Activated gamma-delta T cell treated with anti-CD3 and anti-CD28 coated beads, Interleukin-2, amount 50 U/mL, for 16 hours (primary cell): ENCODE data around the gene MCTP2.
"Not testable (repeated sequence)": the region's sequence is repeated elsewhere in the genome, so short reads cannot be mapped to it uniquely, and the experiment has no call there.

Experiments used
- DNase-seq: peaks from one replicate; pipeline ENCODE4 v3.0.0-alpha.2; 2020; ENCODE audit warnings: low read depth

MCTP2 gene

GRCh38 chr15:94236608-94237007 lies 5.2 kb downstream of the MCTP2 start:
- DNase-seq, result no peak

DNA sequence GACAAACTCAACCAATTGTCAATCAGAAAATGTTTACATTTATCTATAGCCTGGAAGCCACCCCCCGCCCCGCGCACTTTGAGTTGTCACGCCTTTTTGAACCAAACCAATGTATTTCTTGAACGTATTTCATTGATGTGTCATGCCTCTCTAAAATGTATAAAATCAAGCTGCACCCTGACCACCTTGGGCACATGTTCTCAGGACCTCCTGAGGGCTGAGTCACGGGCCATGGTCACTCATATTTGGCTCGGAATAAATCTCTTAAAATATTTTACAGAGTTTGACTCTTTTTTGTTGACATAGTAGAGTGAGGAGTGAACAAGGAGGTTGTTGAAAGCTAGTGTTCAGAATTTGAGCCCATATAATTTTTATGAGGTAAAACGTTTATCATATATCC lies 6.5 kb downstream of the MCTP2 start:
- DNase-seq, result no peak

- no peak for DNase-seq
These were observed 7.3 kb downstream of the MCTP2 start for GRCh38 chr15:94238539-94239118.

- DNase-seq, result no peak
These were observed 8.1 kb downstream of the MCTP2 start for GRCh38 chr15:94239474-94239873.

GRCh38 chr15:94240480-94240879 lies 9.1 kb downstream of the MCTP2 start:
- no peak for DNase-seq

DNA sequence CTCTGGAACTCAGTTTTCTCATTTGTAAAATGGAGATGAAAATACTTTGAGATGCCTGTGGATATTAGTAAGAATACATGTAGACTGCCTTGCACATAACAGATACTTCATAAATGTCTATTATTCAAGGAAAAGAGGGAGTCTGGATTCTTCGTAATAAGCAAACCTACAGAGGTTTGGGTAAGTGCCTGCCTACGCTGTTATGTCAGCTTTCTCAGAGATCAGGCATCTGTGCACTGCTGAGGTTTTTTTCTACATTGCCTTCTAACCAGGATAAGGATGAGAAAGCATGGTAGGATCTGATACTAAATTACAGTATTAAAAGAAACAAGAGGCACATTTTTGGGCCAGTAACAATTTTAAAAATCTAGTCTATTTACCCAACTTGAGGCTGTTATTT lies 10.9 kb downstream of the MCTP2 start:
- no peak for DNase-seq

DNA sequence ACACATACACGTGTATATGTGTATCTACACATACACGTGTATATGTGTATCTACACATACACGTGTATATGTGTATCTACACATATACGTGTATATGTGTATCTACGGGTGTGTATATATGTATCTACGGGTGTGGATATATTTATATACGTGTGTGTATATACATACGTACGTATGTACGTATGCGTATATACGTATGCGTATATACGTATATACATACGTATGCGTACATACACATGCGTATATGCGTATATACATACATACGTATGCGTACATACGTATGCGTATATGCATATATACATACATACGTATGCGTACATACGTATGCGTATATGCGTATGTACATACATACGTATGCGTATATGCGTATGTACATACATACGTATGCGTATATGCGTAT lies 11.6 kb downstream of the MCTP2 start:
- DNase-seq, result not testable (repeated sequence)

DNA sequence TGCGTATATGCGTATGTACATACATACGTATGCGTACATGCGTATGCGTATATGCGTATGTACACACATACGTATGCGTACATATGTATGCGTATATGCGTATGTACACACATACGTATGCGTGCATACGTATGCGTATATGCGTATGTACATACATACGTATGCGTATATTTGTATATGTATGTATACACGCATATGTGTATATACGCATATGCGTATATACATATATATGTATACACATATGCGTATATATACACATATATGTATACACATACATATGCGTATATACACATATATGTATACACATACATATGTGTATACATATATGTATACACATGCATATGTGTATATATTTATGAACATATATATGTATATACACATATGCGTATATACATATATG lies 12.1 kb downstream of the MCTP2 start:
- DNase-seq, result no peak

DNA sequence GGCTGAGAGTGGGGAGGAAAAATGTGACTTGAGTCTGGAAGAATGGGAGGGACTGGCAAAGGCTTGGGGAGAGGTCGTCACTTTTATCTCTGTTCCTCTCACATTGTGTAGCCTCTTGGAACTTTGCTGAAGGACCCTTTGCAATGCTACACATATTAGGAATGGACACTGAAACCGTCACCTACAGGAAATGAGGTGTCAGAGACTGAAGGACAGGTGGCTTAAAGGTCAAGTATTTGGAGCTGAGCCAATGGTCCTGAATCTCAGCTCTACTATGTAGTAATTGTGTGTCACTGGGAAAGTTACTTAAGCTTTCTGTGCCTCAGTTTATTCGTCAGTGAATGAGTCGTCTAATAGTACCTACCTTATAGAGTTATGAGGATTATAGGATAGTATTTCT lies 14.7 kb downstream of the MCTP2 start:
- no peak for DNase-seq

DNA sequence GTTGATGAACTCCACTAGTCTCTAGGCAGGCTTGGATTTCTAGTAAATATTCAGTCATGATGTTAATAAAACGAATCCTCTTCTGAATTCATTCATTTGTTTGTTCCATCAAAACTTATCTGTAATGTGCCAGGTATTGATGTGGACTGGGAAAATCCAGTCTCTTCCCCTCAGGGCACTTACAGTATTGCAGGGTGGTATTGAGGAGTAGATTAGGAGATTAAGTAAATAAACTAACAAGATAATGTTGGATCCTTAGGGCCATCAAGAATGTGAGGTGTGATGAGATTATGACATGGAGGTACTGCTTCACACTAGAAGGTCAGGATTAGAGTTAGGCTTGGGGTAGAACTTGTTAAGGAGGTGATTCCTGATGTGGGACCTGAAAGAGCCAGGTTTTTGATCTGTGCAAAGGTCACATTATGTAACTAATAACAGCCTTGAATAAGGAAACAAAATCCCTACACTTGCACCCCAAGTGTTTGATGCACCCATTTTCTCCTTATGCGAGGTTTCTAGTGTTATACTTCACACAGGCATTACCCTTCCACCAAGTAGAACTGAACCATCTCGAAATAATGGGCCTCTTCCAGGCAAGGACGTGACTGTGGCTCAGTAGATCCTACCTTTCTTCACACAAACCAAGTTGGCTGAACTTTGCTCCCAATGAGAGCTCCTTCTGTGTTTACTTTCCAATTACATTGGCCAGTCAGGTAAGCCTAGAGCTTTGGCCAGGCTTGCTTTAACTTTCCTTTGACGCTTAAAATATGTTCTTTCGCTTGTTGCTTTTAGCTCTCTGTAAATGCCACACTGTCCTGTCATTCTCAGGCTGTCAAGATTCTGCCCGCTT lies 16.7 kb downstream of the MCTP2 start:
- DNase-seq, result no peak

- no peak for DNase-seq
These were observed 19.4 kb downstream of the MCTP2 start for GRCh38 chr15:94250801-94251200.

- DNase-seq, result no peak
These were observed 20.9 kb downstream of the MCTP2 start for GRCh38 chr15:94252223-94252766.

DNA sequence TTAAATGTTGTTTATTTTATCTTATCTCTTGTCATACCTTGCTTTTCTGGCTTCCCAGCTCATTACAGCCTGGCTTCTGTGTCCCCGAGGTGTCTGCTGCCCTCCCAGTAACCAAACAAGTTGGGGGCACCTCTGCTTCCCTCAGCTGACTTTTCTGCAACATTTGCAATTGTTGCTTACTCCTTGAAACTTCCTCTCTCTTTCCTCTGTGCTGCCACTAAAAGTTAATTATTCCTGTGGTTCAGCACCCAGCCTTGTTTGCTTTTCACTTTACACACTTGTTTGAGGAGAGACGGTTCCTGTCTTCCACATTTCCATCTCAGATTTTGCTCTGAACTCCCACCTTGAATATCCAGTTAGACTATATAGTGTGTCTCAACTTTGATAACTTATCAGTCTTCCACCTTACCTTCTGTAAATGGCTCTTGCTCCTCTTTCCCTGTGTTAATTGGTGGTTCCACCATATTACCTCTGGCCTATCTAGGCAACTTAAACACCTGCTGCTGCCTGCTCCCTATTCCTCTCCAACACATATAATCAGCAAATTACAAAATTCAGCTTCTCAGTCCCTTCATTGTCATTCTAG lies 21.6 kb downstream of the MCTP2 start:
- DNase-seq, result no peak

DNA sequence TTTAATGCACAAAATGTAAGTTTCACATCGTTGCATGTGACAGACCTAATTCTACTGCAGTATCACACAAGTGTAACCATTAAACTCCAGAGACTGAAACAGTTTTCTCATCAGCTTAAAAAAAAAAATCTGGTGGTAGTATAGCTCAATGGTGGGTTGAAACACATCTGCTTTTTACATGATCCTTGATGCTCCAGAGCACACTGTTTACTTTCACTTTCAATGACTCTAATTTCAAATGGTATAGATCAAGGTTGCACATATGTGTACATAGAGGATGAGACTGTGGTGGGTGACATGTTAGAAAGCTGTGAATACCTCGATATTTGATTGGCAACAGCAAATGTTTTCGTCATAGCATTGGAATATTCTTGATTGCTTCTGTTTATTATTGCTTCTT lies 22.4 kb downstream of the MCTP2 start:
- no peak for DNase-seq

- DNase-seq, result no peak
These were observed 24.2 kb downstream of the MCTP2 start for GRCh38 chr15:94255540-94255939.

DNA sequence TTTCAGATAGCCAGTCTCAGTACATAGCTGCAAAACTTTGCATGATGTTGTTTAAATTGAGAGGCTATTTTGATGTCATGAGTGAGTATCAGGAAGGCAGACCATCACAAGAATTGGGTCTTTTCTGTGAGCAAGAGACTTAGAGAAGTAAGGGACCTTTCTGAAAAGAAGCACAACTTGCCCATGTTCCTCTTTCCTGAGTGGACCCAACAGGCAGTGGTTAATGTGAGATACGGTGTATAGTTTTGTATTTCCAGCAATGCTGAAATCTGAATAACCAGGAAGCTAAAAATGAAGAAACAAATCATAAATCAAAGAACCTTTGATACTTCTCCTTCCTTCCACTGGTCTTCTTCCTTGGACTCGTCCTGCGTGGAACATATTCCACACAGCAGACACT lies 25.1 kb downstream of the MCTP2 start:
- no peak for DNase-seq

- not testable (repeated sequence) for DNase-seq
These were observed 26.4 kb downstream of the MCTP2 start for GRCh38 chr15:94257776-94258175.

DNA sequence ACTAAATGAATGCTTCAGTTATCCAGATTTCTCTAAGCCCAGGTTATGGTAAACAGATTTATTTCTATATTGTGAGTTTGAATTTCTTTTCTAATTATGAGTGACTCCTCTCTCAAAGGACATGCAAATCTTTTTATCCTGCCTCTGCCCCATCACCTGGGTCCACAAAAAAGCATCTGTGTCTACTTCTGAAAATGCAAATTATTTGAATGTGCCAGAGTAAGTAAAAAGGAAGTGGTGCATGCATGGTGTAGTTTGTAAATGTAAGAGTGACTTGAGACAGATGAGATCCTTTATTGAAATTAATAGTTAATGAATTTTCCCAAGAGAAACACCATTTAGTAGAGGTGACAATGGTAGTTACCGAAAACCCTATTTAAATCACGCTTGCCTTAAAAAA lies 26.9 kb downstream of the MCTP2 start:
- DNase-seq, result no peak

DNA sequence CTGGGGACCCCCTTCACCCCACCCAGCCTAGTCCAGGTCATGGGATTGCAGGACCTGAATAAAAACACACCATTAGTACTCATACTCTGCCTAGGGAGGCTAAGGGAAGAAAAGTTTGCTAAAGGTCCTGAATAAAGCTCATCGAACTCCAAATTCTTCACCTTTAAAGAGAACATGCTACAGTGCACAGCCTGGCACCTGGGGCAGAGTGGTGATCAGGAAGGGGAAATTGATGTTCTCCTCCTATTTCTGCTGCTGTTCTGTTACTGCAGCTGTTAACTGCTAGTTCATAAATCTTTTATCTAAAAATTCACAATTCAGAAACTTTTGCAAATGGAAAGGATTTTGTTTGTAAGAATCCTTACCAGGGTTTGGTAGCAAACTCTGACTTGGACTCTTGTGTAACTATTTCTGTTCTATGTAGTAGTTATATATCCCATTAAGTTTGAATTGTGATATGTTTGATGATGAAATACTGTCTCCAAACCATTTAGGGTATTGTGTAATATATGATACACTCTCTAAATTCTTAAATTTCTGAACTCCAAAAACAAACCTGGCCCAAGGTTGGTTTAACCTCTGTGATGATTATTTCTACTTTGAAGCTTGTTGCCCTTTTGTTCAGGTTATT lies 27.9 kb downstream of the MCTP2 start:
- no peak for DNase-seq

GRCh38 chr15:94259863-94260262 lies 28.5 kb downstream of the MCTP2 start:
- no peak for DNase-seq

DNA sequence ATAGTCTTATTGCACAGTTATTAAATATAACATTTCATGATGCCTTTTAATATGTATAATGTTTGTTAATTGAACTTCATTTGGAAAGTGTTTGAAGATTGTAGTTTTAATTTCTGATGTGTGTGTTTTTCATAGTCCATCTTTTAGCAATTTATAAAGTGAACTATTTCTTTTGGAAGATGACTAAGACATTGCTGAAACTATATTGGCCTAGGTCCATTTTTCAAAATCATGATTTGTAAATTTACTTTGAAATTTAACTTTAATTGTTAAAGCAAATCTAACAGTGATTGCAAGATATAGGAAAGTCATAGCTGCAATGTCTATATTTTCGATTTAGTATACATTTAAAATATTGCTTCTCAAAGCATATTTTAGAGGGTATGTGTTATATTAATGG lies 30.8 kb downstream of the MCTP2 start:
- DNase-seq, result no peak

DNA sequence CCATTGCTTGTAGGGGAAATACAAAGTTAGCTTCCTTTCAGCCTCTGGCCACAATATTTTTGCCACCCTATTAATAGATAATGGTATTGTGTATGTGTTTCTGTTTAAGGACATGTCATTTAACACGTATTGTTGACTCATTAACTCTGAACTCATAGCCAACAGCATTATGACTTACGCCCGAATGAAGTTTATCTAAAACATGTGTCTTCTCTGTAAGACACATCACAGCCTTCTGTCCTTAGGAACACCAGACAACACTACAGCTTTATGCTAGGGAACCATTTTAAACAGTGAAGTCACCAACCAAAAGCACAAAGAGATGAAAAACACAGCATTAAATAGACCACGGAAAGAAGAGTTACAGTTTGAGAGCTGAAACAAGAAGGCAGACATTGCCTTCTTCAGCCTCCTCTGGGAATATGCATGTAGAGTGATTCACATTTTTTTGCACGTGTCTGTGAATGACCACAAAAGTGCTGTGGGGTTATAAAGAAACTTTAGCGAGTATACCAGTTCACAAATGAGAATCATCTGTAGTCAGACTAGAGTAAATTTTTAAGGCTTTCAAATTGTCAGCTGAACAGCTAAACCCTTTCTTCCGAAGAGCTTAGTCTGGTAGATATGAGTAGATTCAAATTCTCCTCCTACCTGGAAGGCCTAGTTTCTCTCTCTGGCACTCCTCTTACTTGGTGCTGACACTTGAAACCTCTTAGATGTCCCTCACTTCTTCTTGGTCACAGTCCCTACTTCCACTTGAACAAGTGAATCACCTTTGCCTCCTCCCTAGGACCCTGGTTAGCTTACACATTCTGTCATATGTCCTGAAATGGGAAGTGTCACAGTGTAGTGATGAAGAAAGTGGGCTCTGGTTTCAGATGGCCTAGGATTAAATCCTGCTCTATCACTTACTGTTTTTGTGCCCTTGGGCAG lies 32.2 kb downstream of the MCTP2 start:
- DNase-seq, result no peak
